HFFc6 (cell line): ENCODE results near the gene SLC35B4. TPM values are rescaled to one million over a fixed set of nuclear protein-coding genes. Genes with fewer than 3 reads are reported as not detected.

ENCODE experiments used
- DNase-seq: peaks from one replicate; pipeline ENCODE4 v3.0.0-alpha.2; 2018
- H3K27ac Mint-ChIP-seq: 2 replicates; pipeline ENCODE4 v1.8.0; 2020; ENCODE audit warnings: mild to moderate bottlenecking, mixed read lengths
- H3K27me3 Mint-ChIP-seq: 2 replicates; pipeline ENCODE4 v1.8.0; 2021; ENCODE audit warnings: mild to moderate bottlenecking, moderate library complexity, mixed read lengths; ENCODE audit not compliant: insufficient read depth
- H3K36me3 Mint-ChIP-seq: 2 replicates; pipeline ENCODE4 v1.8.0; 2021; ENCODE audit warnings: low read depth, mixed read lengths
- H3K4me1 Mint-ChIP-seq: 2 replicates; pipeline ENCODE4 v1.8.0; 2020; ENCODE audit warnings: low read depth, mixed read lengths
- H3K4me3 Mint-ChIP-seq: 2 replicates; pipeline ENCODE4 v1.8.0; 2020; ENCODE audit warnings: mild to moderate bottlenecking, moderate library complexity, mixed read lengths
- H3K9me3 Mint-ChIP-seq: 2 replicates; pipeline ENCODE4 v1.8.0; 2020; ENCODE audit warnings: mild to moderate bottlenecking, mixed read lengths
- CTCF ChIP-seq: fragments of 200-600 bp; sonication (generic); IDR thresholded peaks from 2 replicates; pipeline ENCODE4 v1.5.0; 2021; ENCODE audit warnings: antibody characterized with exemption, mild to moderate bottlenecking
- total RNA-seq, 6 experiments: library from RNA; stranded (reverse); fragmentation: NEBNext Ultra II Directional; extraction: Animal tissue kit (Norgen Biotek cat#: 25700); gene quantifications; 2 replicates in 1 of 6; 3 replicates in 5 of 6; pipeline ENCODE4 v1.2.3, GENCODE V29; 2021

SLC35B4 gene
- total RNA-seq, 6 experiments from 2014 or later: 21.0 to 32.3 (median 29.4) TPM

- Mint-ChIP-seq H3K27ac (no peak overlapping the region), H3K27me3 (peaks cover 14% of the 10 kb centered on the region), H3K4me1 (no peaks in the 10 kb centered on the region; the same call in 1 of the 2 replicates), H3K9me3 (no peaks in the 10 kb centered on the region), H3K4me3 (no peak overlapping the region), H3K36me3 (no peaks in the 10 kb centered on the region)
- no peak for DNase-seq
- TF ChIP-seq CTCF: no peak
Measured at GRCh38 chr7:134353411-134353810, 36.7 kb upstream of the SLC35B4 start.

GRCh38 chr7:134351424-134351823 is 34.7 kb upstream of the SLC35B4 start:
- DNase-seq: no peak
- no peak for TF ChIP-seq CTCF
- Mint-ChIP-seq H3K27me3 (peaks cover 17% of the 10 kb centered on the region), H3K4me3 (no peak overlapping the region), H3K4me1 (no peaks in the 10 kb centered on the region; the same call in 1 of the 2 replicates), H3K27ac (no peak overlapping the region), H3K36me3 (no peaks in the 10 kb centered on the region), H3K9me3 (no peaks in the 10 kb centered on the region)

GRCh38 chr7:134350709-134351108 is 34.0 kb upstream of the SLC35B4 start:
- no peak overlapping the region for H3K27ac Mint-ChIP-seq
- peaks cover 19% of the 10 kb centered on the region for H3K27me3 Mint-ChIP-seq
- H3K4me3 Mint-ChIP-seq: no peak overlapping the region
- H3K36me3 Mint-ChIP-seq: no peaks in the 10 kb centered on the region
- H3K4me1 Mint-ChIP-seq: no peaks in the 10 kb centered on the region; the same call in 1 of the 2 replicates
- DNase-seq: no peak
- no peaks in the 10 kb centered on the region for H3K9me3 Mint-ChIP-seq
- no peak for TF ChIP-seq CTCF

GRCh38 chr7:134347567-134347966 is 30.8 kb upstream of the SLC35B4 start:
- H3K36me3 Mint-ChIP-seq: no peaks in the 10 kb centered on the region
- peaks cover 10% of the 10 kb centered on the region for H3K27me3 Mint-ChIP-seq
- no peak overlapping the region for H3K27ac Mint-ChIP-seq
- no peak overlapping the region for H3K4me3 Mint-ChIP-seq
- H3K4me1 Mint-ChIP-seq: no peaks in the 10 kb centered on the region; the same call in none of the 2 replicates
- H3K9me3 Mint-ChIP-seq: no peaks in the 10 kb centered on the region
- no peak for DNase-seq
- no peak for TF ChIP-seq CTCF

GRCh38 chr7:134343796-134344195 is 27.1 kb upstream of the SLC35B4 start:
- no peaks in the 10 kb centered on the region; the same call in 1 of the 2 replicates for H3K4me1 Mint-ChIP-seq
- DNase-seq: no peak
- peaks cover 23% of the 10 kb centered on the region for H3K27me3 Mint-ChIP-seq
- no peaks in the 10 kb centered on the region for H3K36me3 Mint-ChIP-seq
- H3K4me3 Mint-ChIP-seq: no peak overlapping the region
- no peaks in the 10 kb centered on the region; the same call in 1 of the 2 replicates for H3K9me3 Mint-ChIP-seq
- H3K27ac Mint-ChIP-seq: no peak overlapping the region
- TF ChIP-seq CTCF: no peak

GRCh38 chr7:134343136-134343535 is 26.4 kb upstream of the SLC35B4 start:
- no peaks in the 10 kb centered on the region for H3K36me3 Mint-ChIP-seq
- peaks cover 23% of the 10 kb centered on the region for H3K27me3 Mint-ChIP-seq
- H3K27ac Mint-ChIP-seq: no peak overlapping the region
- no peak overlapping the region for H3K4me3 Mint-ChIP-seq
- TF ChIP-seq CTCF: no peak
- H3K4me1 Mint-ChIP-seq: no peaks in the 10 kb centered on the region; the same call in 1 of the 2 replicates
- no peaks in the 10 kb centered on the region; the same call in 1 of the 2 replicates for H3K9me3 Mint-ChIP-seq
- DNase-seq: no peak
